ENCODE data around the gene HPX.

- TF ChIP-seq CTCF (IDR thresholded peaks at IDR 0.05; ENCODE audit: insufficient read depth, low read depth, low read length) (no peak), EZH2 (IDR thresholded peaks at IDR 0.05; ENCODE audit: insufficient read depth, low read length) (no peak)
These were observed 47.6 kb upstream of the HPX start for GRCh38 chr11:6488342-6488741.

Data from astrocyte (in vitro differentiated cells and primary cell).